H9 (cell line): ENCODE measurements around the gene RPS28. TPM values are rescaled to one million over a fixed set of nuclear protein-coding genes. Genes with fewer than 3 reads are reported as not detected.
A peak's percentile ranks its signal among the peaks of the same experiment; 100 is the strongest.

Experiments
- DNase-seq: peaks from one replicate; pipeline ENCODE4 v3.0.0-alpha.2; 2017
- H2AFZ ChIP-seq: one replicate; pipeline ENCODE4 v1.6.1; 2013; ENCODE audit warnings: mild to moderate bottlenecking, low read length, control low read depth, moderate library complexity
- H2AK5ac ChIP-seq: 2 replicates; pipeline ENCODE4 v1.6.1; 2013; ENCODE audit warnings: low read length, control low read depth, mixed read lengths; ENCODE audit not compliant: insufficient read length
- H2BK120ac ChIP-seq: one replicate; pipeline ENCODE4 v1.6.1; 2013; ENCODE audit warnings: low read depth, mild to moderate bottlenecking, low read length, control low read depth, inconsistent platforms; ENCODE audit not compliant: poor library complexity, severe bottlenecking
- H2BK12ac ChIP-seq: 2 replicates; pipeline ENCODE4 v1.6.1; 2013; ENCODE audit warnings: low read length, control low read depth, mixed read lengths, low read depth; ENCODE audit not compliant: insufficient read length
- H2BK15ac ChIP-seq: 2 replicates; pipeline ENCODE4 v1.6.1; 2013; ENCODE audit warnings: low read depth, low read length, control low read depth
- H2BK20ac ChIP-seq: one replicate; pipeline ENCODE4 v1.6.1; 2013; ENCODE audit warnings: low read depth, mild to moderate bottlenecking, low read length, control low read depth, inconsistent platforms; ENCODE audit not compliant: poor library complexity, severe bottlenecking
- H2BK5ac ChIP-seq: 2 replicates; pipeline ENCODE4 v1.6.1; 2013; ENCODE audit warnings: low read length, control low read depth, mixed read lengths; ENCODE audit not compliant: insufficient read length
- H3K14ac ChIP-seq: 2 replicates; pipeline ENCODE4 v1.6.1; 2013; ENCODE audit warnings: low read length, control low read depth; ENCODE audit not compliant: insufficient read depth
- H3K18ac ChIP-seq: 2 replicates; pipeline ENCODE4 v1.6.1; 2013; ENCODE audit warnings: low read depth, mild to moderate bottlenecking, mixed read lengths, low read length, control low read depth; ENCODE audit not compliant: insufficient read length
- H3K23ac ChIP-seq: 2 replicates; pipeline ENCODE4 v1.6.1; 2013; ENCODE audit warnings: low read length, control low read depth, mixed read lengths, low read depth; ENCODE audit not compliant: insufficient read length
- H3K23me2 ChIP-seq: 2 replicates; pipeline ENCODE4 v1.6.1; 2013; ENCODE audit warnings: low read depth, mild to moderate bottlenecking, mixed read lengths, low read length, control low read depth; ENCODE audit not compliant: insufficient read length, poor library complexity, severe bottlenecking
- H3K27ac ChIP-seq: 2 replicates; pipeline ENCODE4 v1.5.1; 2013; ENCODE audit warnings: low read length, control low read depth, mixed read lengths, low read depth; ENCODE audit not compliant: insufficient read length
- H3K27me3 ChIP-seq: 2 replicates; pipeline ENCODE4 v1.6.1; 2013; ENCODE audit warnings: low read length, control low read depth, inconsistent platforms; ENCODE audit not compliant: insufficient read depth
- H3K4ac ChIP-seq: 2 replicates; pipeline ENCODE4 v1.6.1; 2013; ENCODE audit warnings: low read depth, mild to moderate bottlenecking, control low read depth, inconsistent platforms, low read length, moderate library complexity
- H3K4me1 ChIP-seq: 2 replicates; pipeline ENCODE4 v1.6.1; 2013; ENCODE audit warnings: low read length, control low read depth, inconsistent platforms; ENCODE audit not compliant: insufficient read depth
- H3K4me2 ChIP-seq: 2 replicates; pipeline ENCODE4 v1.6.1; 2013; ENCODE audit warnings: low read length, control low read depth, mixed read lengths; ENCODE audit not compliant: insufficient read length, insufficient read depth
- H3K56ac ChIP-seq: 2 replicates; pipeline ENCODE4 v1.6.1; 2013; ENCODE audit warnings: low read depth, mild to moderate bottlenecking, mixed read lengths, low read length, control low read depth; ENCODE audit not compliant: insufficient read length
- H3K79me1 ChIP-seq: 2 replicates; pipeline ENCODE4 v1.6.1; 2013; ENCODE audit warnings: low read depth, mild to moderate bottlenecking, moderate library complexity, low read length, control low read depth, inconsistent platforms; ENCODE audit not compliant: insufficient read depth, poor library complexity, severe bottlenecking
- H3K79me2 ChIP-seq: 2 replicates; pipeline ENCODE4 v1.6.1; 2013; ENCODE audit warnings: low read length, control low read depth, inconsistent platforms; ENCODE audit not compliant: insufficient read depth
- H3K9ac ChIP-seq: 2 replicates; pipeline ENCODE4 v1.6.1; 2013; ENCODE audit warnings: low read length, control low read depth, mixed read lengths; ENCODE audit not compliant: insufficient read length; ENCODE audit errors: extremely low read depth
- H3K9me3 ChIP-seq: one replicate; pipeline ENCODE4 v1.6.1; 2013; ENCODE audit warnings: low read depth, low read length, inconsistent platforms; ENCODE audit not compliant: control insufficient read depth
- H3T11ph ChIP-seq: one replicate; pipeline ENCODE4 v1.6.1; 2013; ENCODE audit warnings: mild to moderate bottlenecking, low read length, control low read depth, inconsistent platforms
- H4K20me1 ChIP-seq: one replicate; pipeline ENCODE4 v1.6.1; 2013; ENCODE audit not compliant: control insufficient read depth, insufficient read length, insufficient read depth
- H4K5ac ChIP-seq: 2 replicates; pipeline ENCODE4 v1.6.1; 2013; ENCODE audit warnings: low read depth, mild to moderate bottlenecking, mixed read lengths, low read length, control low read depth; ENCODE audit not compliant: insufficient read length
- H4K8ac ChIP-seq: replicated peaks from 2 replicates; pipeline ENCODE4 v1.6.1; 2013; ENCODE audit warnings: low read length, control low read depth, mixed read lengths, low read depth; ENCODE audit not compliant: insufficient read length
- H4K91ac ChIP-seq: 2 replicates; pipeline ENCODE4 v1.6.1; 2013; ENCODE audit warnings: low read depth, mild to moderate bottlenecking, moderate library complexity, mixed read lengths, low read length, control low read depth; ENCODE audit not compliant: insufficient read length
- H3K27ac Mint-ChIP-seq, 3 experiments: 2 replicates in 2 of 3; 3 replicates in 1 of 3; pipeline ENCODE4 v1.8.0; 2020 to 2021; ENCODE audit warnings: mixed read lengths in 3 of 3, mild to moderate bottlenecking in 1 of 3, moderate library complexity in 1 of 3
- H3K27me3 Mint-ChIP-seq: 2 replicates; pipeline ENCODE4 v1.8.0; 2021; ENCODE audit warnings: low read depth, mild to moderate bottlenecking, moderate library complexity, mixed read lengths
- H3K36me3 Mint-ChIP-seq, 3 experiments: 2 replicates in 2 of 3; 3 replicates in 1 of 3; pipeline ENCODE4 v1.8.0; 2020 to 2021; ENCODE audit warnings: low read depth in 3 of 3, mixed read lengths in 3 of 3; ENCODE audit not compliant: insufficient read depth in 1 of 3
- H3K4me1 Mint-ChIP-seq, 2 experiments: 2 replicates each; pipeline ENCODE4 v1.8.0; 2020; ENCODE audit warnings: mixed read lengths in 2 of 2
- H3K4me3 Mint-ChIP-seq, 2 experiments: 2 replicates in 1 of 2; 3 replicates in 1 of 2; pipeline ENCODE4 v1.8.0; 2020 to 2021; ENCODE audit warnings: mild to moderate bottlenecking in 2 of 2, mixed read lengths in 2 of 2, moderate library complexity in 1 of 2
- H3K9me3 Mint-ChIP-seq, 2 experiments: 2 replicates in 1 of 2; 3 replicates in 1 of 2; pipeline ENCODE4 v1.8.0; 2020; ENCODE audit warnings: mild to moderate bottlenecking in 2 of 2, mixed read lengths in 2 of 2, moderate library complexity in 1 of 2
- WGBS: extraction: QIAGEN DNeasy Blood & Tissue Kit; methylation state at CpG from one replicate; pipeline ENCODE4 v1.1.7; 2013; ENCODE audit warnings: missing lambda C conversion rate, low lambda C conversion rate, mixed read lengths; ENCODE audit not compliant: insufficient read length; ENCODE audit errors: extremely low coverage; 5-methylcytosine and 5-hydroxymethylcytosine counted together
- total RNA-seq: library from RNA; stranded (reverse); gene quantifications from 2 replicates; pipeline ENCODE4 v1.2.1, GENCODE V29; 2021
- TF ChIP-seq, protein P1 (sequence below): fragments of 200-600 bp; sonication (generic); conservative IDR thresholded peaks from 3 replicates; pipeline ENCODE4 v1.8.0; 2021; ENCODE audit warnings: antibody characterized with exemption, mild to moderate bottlenecking

The RPS28 gene
- total RNA-seq, 1 experiment from 2014 or later: 1,885 TPM

DNA sequence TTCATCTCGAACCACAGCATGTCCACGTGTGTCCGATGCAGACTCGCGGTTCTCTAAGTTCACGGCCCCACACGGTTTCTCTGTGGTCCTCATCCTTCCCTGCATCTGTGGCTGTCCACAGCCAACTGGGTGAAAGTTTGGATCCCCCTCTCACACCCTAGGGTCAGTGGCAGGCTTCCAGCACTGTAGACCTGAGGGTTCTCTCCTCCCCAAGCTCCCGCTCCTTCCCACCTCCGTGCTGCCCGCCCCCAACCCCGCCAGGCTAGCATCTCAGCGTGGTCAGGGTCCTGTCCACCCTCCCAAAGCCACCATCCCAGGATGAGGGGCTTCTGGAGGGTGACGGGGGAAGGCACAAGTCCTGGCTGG, 45.6 kb downstream of the RPS28 start:
- no peak overlapping the region for H3K14ac ChIP-seq
- H4K5ac ChIP-seq: no peak overlapping the region
- no peak overlapping the region for H3K9ac ChIP-seq
- no peak overlapping the region for H3K18ac ChIP-seq
- H3K4me1 Mint-ChIP-seq: peaks cover 23 to 28% of the 10 kb centered on the region in 2 experiments
- no peaks in the 10 kb centered on the region; the same call in 1 of the 2 replicates for H3K27me3 ChIP-seq
- H3K79me1 ChIP-seq: no peaks in the 10 kb centered on the region
- H3K4ac ChIP-seq: no peak overlapping the region
- no peak overlapping the region for H3K27ac ChIP-seq
- H3K4me3 Mint-ChIP-seq: peak overlapping the region; percentile 35 to 51; a peak in 4 of 5 replicates
- H3K4me1 ChIP-seq: peaks cover 4% of the 10 kb centered on the region; the same call in 1 of the 2 replicates
- no peak overlapping the region for H4K8ac ChIP-seq
- H3K23ac ChIP-seq: no peak overlapping the region
- H3K27me3 Mint-ChIP-seq: peaks cover 55% of the 10 kb centered on the region
- H4K91ac ChIP-seq: no peak overlapping the region
- no peak overlapping the region for H2BK120ac ChIP-seq
- no peak overlapping the region for H2AFZ ChIP-seq
- no peak overlapping the region for H2BK5ac ChIP-seq
- no peak overlapping the region for H2BK15ac ChIP-seq
- H2AK5ac ChIP-seq: no peak overlapping the region
- H3K27ac Mint-ChIP-seq: peak overlapping the region in 1 of 3 experiments; percentile 18; a peak in 1 of 7 replicates
- WGBS: no CpG with 5 or more reads among the region's 13 CpGs
- H3K23me2 ChIP-seq: peaks cover 6% of the 10 kb centered on the region
- H3K9me3 Mint-ChIP-seq: no peaks in the 10 kb centered on the region
- no peaks in the 10 kb centered on the region for H3K79me2 ChIP-seq
- H2BK12ac ChIP-seq: no peak overlapping the region
- peaks cover 0 to 3% (median 0%) of the 10 kb centered on the region in 3 experiments; a peak in 3 of 7 replicates for H3K36me3 Mint-ChIP-seq
- H3K4me2 ChIP-seq: peak overlapping the region; percentile 5
- H3K9me3 ChIP-seq: no peaks in the 10 kb centered on the region
- H4K20me1 ChIP-seq: no peaks in the 10 kb centered on the region
- H2BK20ac ChIP-seq: no peak overlapping the region
- no peak overlapping the region for H3T11ph ChIP-seq
- TF ChIP-seq, protein P1, sequence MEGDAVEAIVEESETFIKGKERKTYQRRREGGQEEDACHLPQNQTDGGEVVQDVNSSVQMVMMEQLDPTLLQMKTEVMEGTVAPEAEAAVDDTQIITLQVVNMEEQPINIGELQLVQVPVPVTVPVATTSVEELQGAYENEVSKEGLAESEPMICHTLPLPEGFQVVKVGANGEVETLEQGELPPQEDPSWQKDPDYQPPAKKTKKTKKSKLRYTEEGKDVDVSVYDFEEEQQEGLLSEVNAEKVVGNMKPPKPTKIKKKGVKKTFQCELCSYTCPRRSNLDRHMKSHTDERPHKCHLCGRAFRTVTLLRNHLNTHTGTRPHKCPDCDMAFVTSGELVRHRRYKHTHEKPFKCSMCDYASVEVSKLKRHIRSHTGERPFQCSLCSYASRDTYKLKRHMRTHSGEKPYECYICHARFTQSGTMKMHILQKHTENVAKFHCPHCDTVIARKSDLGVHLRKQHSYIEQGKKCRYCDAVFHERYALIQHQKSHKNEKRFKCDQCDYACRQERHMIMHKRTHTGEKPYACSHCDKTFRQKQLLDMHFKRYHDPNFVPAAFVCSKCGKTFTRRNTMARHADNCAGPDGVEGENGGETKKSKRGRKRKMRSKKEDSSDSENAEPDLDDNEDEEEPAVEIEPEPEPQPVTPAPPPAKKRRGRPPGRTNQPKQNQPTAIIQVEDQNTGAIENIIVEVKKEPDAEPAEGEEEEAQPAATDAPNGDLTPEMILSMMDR: no peak
- DNase-seq: no peak
- no peak overlapping the region for H3K56ac ChIP-seq
